ENCODE measurements around the gene TNFAIP8.

TNFAIP8 gene

DNA sequence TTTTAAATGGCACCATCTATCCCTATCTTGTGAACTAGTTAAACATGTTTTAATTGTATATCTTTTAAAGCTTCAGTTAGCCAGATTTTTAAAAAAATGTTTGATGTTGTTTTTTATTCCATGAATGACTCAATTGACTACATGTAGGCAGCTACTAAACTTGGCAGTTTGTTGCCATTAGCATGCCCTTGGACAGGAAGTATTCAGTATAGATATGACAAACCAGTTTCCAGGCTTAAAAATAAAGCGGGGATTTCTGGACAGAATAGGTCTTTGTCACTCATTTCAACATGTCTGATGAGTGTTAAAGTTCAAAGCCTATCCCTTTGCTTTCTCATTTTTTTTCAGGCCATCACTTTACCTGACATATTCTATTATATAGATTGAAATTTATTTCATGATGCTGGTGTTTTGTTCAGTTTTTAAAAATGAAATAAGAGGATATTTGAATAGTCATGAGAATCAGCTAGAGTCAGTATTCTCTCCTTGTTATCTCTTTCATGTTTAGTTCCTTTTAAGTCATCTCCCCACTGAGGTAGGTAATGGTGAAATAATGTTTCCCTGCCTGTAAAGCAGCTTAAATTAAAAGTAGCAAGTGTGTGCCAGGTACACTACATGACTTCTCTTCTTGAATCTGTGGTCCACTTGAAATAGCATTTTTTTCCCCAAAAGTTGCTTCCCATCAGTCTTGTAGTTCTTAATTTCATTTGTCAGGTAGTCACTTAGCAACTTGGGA lies 11.9 kb downstream of the TNFAIP8 start:
- no peak for DNase-seq (ENCODE audit: low read depth)

DNA sequence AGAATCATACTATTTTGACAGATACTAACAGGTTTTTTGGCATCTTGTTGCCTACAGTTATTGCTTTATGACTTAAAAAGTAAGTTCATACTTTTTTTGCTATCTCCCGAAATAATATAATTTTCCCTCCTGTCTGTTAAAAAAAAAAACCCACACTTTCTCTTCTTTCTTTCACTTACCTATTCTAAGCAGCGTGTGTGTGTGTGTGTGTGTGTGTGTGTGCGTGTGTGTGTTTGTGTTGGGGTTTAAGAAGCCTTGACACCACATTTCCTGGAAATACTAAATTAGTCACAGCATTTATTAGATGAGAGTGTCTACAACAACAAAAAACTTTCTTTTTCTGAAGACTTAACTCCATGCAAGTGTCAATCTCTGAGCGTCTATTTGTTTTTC lies 12.4 kb downstream of the TNFAIP8 start:
- no peak for DNase-seq (ENCODE audit: low read depth)

DNA sequence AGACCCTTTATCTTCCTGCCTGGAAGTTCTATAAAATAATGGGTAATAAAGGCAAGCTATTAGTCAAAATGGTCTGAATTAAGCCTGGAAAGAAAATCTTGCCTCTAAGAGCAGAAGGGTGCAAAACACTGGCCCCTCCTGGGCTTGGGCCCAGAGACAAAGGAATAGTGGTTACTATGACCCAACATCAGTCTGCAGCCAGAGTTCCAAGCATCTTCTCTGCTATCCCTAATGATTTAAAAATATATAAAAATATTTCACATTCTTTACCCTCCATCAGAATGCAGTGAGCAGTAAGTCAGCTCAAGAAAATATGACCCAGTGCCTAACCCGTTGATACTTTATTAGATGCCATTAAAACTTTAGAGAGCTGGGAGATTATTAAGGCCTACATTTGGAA lies 14.7 kb downstream of the TNFAIP8 start:
- DNase-seq (ENCODE audit: low read depth), result no peak

DNA sequence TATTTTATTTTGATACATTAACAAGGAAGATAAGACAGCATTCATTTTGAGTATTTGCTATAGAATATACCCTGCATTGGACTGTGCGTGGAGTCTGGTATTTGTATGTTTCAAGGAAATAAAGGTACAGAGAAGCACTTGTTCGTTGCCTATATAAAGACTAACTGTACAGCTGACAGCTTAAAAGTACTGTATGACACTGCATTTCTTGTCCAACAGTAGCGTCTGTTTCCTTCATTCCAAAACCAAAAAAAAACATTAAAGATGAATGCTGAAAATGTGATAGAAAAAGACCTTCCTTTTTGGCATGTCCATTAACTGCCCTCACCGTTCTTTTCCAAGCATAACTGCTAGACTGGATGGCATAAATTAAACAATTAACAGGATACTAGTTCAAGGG lies 15.3 kb downstream of the TNFAIP8 start:
- no peak for DNase-seq (ENCODE audit: low read depth)

DNA sequence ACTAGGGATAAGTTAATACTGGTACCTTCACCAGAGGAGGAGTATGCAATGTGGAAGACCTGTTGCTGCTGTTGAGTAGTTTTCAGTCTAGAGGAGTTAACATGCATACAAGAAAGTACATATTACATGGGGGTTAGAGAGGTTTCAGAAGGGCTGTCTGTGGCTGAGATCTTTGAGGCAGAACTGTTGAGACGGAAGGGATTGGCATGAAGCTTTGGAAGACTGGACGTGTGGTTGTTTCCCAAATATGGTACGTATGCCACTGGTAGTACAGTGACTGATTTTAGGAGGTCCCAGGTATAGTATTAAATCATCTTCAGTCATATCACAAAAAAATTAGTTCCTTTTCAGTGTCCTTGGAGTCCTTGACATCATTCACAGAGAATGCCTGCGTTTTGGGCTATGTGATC lies 17.6 kb downstream of the TNFAIP8 start:
- DNase-seq (ENCODE audit: low read depth), result no peak

DNA sequence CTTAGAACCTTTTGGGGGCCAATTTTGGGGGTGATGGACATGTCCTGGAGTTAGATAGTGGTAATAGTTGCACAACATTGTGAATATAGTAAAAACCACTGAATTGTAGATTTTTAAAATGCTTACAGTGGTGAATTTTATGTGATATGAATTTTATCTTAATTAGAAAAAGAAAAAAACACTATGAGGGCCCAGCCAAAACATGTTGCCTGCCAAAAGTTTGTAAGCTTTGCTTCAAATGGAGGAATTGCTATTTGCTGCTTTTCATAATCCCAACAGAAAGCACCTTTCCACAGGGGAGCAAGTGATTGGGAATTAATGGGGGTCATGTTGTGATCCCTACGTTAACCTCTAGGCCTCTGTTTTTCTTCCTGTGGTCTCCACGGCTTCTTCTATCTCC lies 19.1 kb downstream of the TNFAIP8 start:
- no peak for DNase-seq (ENCODE audit: low read depth)

DNA sequence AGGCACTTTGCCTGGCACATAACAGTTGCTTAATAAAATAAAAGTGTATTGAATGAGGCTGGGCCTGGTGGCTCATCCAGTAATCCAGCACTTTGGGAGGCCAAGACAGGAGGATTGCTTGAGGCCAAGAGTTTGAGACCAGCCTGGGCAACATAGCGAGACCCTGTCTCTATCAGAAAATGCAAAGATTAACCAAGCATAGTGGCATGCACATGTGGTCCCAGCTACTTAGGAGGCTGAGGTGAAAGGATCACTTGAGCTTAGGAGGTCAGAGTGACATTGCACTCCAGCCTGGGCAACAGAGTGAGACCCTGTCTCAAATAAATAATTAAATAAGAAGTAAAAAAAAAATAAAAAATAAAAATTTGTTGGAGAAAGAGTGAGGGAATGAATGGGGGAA lies 21.2 kb downstream of the TNFAIP8 start:
- no peak for DNase-seq (ENCODE audit: low read depth)

DNA sequence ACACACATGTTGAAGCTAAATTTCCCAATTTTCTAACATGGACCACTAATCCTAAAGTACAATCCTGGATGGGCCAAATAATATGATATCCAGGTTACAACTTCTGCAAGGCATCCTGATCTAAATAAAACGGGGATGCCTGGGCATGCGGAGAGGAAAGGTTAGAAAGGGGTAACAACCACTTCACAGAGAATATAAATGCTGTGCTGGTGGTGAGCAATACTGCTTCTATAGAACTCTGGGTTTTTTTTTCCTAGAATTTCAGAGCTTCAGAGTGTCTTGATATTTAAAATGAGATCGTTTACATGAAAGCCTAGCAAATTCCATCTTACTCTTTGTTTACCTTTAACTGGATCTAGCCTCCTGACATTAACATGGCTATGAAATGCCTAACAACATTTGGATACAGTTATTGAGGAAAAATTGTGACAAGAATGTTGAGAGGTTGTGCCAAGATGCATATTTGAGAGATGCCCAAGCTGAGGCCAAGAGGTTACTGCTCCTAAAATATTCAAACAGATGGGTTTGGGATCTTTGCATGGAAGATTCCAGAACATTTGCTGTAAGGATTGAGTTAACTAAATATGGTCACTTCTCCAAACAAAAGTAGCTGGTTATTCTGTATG lies 22.4 kb downstream of the TNFAIP8 start:
- no peak for DNase-seq (ENCODE audit: low read depth)

DNA sequence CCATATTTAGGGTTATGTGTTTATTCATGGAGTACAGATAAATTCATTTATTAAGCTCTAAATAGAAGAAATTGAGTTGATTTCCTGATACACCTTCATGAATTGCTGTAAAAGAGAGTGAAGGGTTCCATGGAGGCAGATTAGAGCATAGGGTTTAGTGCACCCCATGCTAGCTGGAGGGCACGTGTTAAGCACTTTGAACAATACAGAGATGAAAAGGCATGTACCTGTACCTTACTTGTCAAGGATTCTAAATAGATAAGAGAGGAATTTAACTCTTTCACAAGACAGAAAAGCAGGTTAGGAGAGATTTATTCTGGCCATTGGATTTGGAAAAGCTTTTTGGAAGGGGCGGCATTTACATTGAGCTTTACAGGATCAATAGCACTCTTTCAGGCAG lies 23.3 kb downstream of the TNFAIP8 start:
- DNase-seq (ENCODE audit: low read depth), result no peak

DNA sequence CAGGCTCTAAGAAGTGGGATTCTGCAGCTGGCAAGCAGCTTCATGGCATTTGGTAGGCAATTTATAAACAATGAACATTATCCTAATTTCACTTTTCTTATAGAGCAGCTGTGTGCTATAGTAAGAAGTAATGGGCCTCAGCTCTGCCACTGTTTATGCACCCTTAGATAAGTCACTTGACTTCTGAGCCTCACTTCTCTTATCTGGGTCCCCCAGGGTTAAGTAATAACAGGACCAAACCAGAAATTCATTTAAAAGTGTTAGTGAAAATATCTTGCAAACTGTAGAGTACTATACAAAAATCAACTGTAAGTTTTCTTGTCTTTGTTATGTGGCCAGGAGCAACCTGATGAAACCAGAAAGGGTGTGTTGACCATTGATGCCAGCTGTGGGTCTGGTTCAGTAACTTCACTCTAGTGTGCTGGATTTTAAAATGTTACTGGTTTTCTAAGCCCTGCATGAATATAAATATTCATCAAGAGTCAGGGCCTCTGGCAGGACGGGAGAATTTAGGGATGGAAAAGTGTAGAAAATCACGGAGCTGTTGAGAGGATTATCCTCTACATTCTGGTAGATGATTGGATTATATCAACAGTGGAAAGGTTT lies 24.2 kb downstream of the TNFAIP8 start:
- no peak for DNase-seq (ENCODE audit: low read depth)

DNA sequence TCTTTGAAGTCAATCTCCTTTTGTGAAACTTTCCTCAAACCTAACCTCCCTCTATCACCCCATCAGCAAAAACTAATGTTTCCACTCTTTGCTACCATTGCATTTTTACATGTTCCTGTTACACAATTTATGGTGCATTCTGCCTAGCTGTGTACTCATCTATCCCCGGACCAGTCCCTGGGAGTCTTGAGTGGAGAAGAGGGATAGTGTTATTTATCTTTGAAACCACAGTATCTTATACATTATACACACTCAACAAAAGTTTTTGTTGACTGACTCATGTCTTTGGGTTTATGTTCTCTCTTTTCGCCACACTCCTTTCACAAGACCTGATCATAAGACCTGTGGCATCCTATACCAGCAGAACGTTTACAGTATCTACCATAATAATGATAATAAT lies 26.4 kb downstream of the TNFAIP8 start:
- no peak for DNase-seq (ENCODE audit: low read depth)

DNA sequence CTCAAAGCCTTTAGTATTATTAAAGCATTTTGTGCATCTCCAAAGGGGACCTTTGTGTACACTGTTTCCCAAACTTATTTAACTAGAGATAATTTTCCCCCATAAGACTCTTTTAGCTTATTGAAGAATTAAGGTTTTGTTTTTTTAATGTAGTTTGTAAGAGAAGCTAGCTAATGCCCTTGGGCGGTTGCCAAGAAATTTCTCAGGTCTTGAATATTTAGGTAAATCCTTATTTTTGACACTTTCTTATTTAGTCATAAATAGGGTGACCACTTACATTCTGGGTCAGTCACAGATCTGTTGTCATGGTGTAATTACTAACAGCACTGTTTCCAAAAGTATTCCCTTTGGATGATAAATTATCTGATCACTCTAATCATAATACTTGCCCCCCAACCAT lies 27.2 kb downstream of the TNFAIP8 start:
- no peak for DNase-seq (ENCODE audit: low read depth)

DNA sequence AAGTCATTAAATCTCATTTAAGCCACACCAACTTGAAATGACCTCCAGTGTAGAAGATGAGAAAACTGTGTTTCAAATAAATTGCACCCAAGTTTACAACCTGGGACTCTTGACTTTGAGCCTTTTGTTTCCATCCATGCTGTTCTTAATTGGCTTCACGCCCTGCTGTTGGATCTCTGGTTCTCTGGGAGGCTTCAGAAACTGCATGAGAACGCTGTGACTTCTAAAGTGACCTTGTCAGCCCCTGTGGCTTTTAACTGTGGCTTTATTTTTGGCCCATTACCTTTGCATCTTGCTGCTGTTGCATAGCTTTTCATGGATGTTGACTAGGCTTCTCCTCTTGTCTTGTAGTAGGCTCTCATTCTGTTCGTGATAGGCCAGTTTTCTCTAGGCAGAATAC lies 29.3 kb downstream of the TNFAIP8 start:
- DNase-seq (ENCODE audit: low read depth), result no peak

DNA sequence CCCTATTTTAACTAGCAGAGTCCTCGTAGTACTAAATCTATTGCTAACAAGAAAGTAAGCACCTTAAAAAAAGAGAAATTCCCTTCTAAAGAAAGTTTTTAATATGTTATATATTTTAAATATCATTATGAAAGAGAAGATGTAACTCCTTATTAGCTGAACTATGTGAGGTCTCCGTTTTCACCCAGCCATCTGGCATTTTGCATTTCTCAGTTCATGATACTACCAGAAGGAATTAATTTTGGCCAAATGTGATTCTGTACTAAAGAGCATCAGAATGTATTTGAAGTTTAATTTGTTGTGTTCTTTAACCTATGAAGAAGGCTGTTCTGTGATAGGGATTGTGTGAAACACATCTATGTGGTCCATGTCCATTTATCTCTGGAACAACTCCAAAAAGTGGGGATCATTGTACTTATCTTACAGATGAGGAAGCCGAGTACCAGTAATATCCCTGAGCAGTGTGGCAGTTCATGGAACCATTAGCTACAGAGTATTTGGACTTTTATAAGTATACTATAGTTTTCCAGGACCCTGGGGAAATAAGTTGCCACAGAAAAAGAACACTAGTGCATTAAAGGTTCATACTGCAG lies 29.8 kb downstream of the TNFAIP8 start:
- no peak for DNase-seq (ENCODE audit: low read depth)

DNA sequence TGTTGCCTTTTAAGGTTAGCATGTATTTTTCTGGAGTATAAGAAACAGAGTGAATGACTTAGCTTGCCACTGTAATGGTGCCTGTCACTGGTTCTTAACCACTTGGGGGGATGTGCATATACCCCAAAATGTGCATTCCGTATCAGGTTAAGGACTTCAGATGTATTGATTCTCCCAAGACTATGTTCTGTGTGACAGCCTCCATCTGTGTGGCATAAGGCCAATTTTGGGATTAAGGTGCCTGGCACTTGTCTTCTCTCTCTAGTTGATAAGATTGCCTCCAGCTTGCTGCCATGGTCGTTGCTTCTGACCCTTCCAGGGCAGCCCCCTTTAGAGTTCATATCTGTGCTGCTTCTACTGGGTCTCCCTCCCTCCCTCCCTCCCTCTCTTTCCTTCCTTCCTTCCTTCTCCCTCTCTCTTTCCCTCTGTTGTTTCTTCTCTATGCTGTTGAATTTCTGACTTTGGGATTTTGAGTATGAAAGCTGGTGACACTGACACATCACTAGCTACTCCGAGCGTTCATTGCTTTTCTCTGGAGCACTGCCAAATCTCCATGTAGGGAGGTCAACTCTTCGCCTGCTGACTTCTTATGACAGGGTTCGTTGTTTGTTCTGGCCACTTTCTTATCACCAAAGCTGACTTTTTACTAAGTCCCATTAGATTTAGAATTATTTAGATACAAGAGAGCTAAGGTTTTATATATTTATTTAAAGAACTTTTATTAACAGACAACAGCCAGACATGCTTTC lies 31.0 kb downstream of the TNFAIP8 start:
- DNase-seq (ENCODE audit: low read depth), result no peak

DNA sequence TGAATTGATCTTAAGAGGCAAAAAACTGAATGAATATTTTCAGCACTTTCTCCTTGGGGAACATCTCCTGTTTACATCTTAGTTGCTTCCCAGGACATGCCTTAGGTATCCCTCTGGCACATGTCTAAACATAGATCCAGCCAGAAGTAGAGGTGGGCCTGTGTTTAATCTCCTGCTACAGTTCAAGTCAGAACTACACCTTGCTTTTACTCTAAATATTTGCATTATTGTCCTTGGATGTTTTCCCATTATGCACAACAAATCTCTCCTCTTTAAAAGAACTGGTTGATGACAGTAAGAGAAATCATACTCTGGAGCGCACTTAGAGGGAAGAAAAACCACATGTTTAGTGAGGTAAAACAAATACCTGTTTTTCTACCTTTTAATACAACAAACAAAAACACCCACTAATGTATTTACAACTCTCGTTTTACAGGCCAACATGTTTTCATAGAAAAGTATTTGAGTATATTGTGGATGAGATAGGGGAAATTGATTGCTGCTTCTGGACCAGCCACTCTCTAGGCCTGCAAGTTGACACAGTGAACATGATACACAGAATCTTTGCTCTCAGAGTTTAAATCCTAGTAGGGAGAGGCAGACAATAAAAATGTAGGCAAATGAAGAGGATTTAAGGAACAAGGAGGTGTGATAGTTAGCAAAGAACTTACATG lies 32.3 kb downstream of the TNFAIP8 start:
- no peak for DNase-seq (ENCODE audit: low read depth)

DNA sequence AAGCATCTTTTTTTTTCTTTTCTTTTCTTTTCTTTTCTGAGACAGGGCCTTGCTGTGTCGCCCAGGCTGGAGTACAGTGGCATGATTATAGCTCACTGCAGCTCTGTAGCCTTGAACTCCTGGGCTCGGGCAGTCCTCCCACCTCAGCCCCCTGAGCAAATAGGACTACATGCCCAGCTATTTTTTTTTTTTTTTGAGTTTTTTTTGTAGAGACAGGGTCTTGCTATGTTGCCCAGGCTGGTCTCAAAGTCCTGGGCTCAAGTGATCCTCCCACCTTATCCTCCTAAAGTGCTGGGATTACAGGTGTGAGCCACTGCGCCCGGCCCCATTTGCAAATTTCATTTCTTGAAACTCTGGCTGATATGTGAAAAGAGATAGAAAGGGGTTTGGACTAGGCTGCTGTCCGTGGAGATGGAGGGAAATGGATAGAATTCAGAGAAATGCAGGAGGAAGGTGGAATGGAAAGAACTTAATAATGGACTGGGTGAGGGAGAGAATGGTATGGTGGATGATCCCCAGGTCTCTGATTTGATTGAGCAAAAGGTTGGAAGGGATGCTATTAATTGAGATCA lies 32.9 kb downstream of the TNFAIP8 start:
- DNase-seq (ENCODE audit: low read depth), result no peak

DNA sequence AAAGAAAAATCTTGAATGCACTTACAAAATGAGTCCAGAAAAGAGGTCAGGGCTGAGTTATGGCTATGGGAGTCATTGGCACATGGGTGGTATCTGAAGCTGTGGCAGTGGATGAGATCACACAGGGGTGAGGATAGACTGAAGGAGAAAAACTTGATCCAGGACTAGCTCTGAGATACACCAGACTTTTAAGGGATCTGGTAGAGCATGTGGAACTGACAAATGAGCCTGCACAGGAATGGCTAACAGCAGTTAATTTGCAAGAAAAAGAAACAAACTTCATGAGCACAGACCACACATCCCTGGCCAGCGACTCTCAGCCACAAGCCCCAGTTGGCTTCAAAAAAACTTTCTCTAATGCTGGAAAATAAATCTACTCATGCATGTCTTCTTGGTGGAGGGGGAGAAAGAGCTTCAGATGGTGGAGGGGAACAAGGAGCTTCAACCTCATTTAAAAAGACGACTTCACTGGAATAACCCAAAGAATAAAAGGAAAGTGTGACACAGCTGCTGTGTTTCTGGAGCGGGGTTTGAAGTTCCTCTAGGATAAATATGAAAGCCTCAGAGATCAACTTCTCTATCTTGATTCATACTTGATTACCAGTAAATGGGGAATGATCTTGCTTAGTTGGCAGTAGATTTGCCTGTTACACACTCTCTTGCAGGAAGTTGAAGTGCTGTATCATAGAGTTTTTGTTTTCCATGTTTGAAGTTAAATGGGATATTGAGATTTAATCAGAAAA lies 33.6 kb downstream of the TNFAIP8 start:
- DNase-seq (ENCODE audit: low read depth), result no peak

DNA sequence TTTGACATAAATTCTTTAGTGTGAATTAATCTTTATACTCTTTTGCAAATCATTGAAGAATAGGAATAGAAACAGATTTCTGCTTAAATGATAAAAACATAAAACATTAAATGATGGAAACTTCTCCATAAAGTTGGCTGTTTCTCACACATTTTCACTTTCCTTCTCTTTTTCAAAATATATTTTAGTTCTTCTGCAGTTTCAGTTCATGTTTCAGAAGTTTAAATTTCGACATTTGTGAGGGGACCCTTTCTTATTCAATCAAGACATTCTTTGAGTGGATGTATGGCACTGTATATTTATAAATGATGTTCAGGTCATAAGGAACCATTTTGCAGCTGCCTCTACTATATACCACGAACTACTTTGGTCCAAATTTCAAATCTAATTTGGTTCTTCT lies 34.6 kb downstream of the TNFAIP8 start:
- DNase-seq (ENCODE audit: low read depth), result no peak

DNA sequence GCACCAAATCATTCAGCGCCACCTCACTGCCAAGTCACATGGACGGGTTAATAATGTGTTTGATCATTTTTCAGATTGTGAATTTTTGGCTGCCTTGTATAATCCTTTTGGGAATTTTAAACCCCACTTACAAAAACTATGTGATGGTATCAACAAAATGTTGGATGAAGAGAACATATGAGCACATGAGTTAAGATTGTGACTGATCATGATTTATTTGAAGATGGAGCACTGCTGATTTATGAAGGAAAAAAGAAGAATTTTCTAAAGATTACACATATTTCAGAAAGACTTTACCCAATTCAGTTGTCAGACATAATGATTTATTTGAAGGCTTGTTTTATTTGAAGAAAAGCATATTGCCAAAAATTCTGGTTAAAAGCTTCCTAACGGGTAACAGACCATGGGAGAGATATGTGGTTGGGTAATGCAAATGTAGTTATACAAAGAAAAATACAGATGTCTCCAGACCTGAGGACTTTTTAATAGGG lies 37.4 kb downstream of the TNFAIP8 start:
- DNase-seq (ENCODE audit: low read depth), result no peak

DNA sequence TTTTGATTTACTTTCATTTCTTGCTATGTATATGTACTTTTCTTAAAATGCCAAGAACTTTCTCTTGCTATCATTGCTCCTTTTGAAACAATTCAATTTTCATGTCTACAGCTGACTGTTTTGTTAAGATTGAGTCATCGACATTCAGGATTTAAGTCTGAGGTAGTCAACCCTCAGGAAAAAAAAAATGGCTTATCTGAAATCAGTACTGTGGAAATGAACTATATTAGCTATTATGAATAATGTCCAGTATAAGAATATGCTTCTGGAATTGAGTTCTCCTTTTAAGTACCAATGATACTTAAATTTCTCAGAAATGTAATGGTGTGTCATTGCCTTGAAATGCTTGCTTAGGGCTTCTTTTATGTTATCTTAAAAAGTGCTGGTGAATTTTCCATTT lies 37.9 kb downstream of the TNFAIP8 start:
- DNase-seq (ENCODE audit: low read depth), result no peak

Measured in stimulated activated CD8-positive, alpha-beta memory T cell treated with anti-CD3 and anti-CD28 coated beads, Interleukin-12 subunit alpha, Interleukin-12 subunit beta, amount 100 ng/mL, for 4 hours (primary cell).